Measurements from ENCODE around the gene VCL.
A peak's percentile ranks its signal among the peaks of the same experiment; 100 is the strongest.
"Not testable (repeated sequence)": the region's sequence is repeated elsewhere in the genome, so short reads cannot be mapped to it uniquely, and the experiment has no call there.

The VCL gene

GRCh38 chr10:73955719-73956118, 42.2 kb upstream of the VCL start:
- Histone ChIP-seq H3K27me3 (no peaks in the 10 kb centered on the region), H3K36me3 (no peaks in the 10 kb centered on the region), H3K4me3 (ENCODE audit: low read depth in 1 of 2, low read length in 1 of 2) (peak overlapping the region in 1 of 2 experiments; percentile 56), H3K27ac (peak overlapping the region; percentile 97), H3K9me3 (no peaks in the 10 kb centered on the region), H3K4me1 (ENCODE audit: control insufficient read depth in 1 of 2, insufficient read depth in 1 of 2, low read depth in 1 of 2, low read length in 1 of 2) (peaks cover 67 to 76% of the 10 kb centered on the region in 2 experiments)
- TF ChIP-seq CTCF (IDR thresholded peaks at IDR 0.05) = no peak

- H3K4me3 ChIP-seq (ENCODE audit: low read depth in 1 of 2, low read length in 1 of 2) = peak overlapping the region; percentile 19 to 56
- H3K27me3 ChIP-seq = no peaks in the 10 kb centered on the region
- H3K9me3 ChIP-seq = no peaks in the 10 kb centered on the region
- peaks cover 67 to 76% of the 10 kb centered on the region in 2 experiments for H3K4me1 ChIP-seq (ENCODE audit: control insufficient read depth in 1 of 2, insufficient read depth in 1 of 2, low read depth in 1 of 2, low read length in 1 of 2)
- TF ChIP-seq CTCF (IDR thresholded peaks at IDR 0.05) = no peak
- no peaks in the 10 kb centered on the region for H3K36me3 ChIP-seq
- peak overlapping the region; percentile 97 for H3K27ac ChIP-seq
These were observed 41.2 kb upstream of the VCL start for GRCh38 chr10:73956476-73957359.

GRCh38 chr10:73959484-73960243, 38.3 kb upstream of the VCL start:
- peaks cover 47 to 52% of the 10 kb centered on the region in 2 experiments for H3K4me1 ChIP-seq (ENCODE audit: control insufficient read depth in 1 of 2, insufficient read depth in 1 of 2, low read depth in 1 of 2, low read length in 1 of 2)
- H3K27me3 ChIP-seq = no peaks in the 10 kb centered on the region
- H3K36me3 ChIP-seq = no peaks in the 10 kb centered on the region
- H3K4me3 ChIP-seq (ENCODE audit: low read depth in 1 of 2, low read length in 1 of 2) = peak overlapping the region; percentile 56 to 57
- no peaks in the 10 kb centered on the region for H3K9me3 ChIP-seq
- no peak for TF ChIP-seq CTCF (IDR thresholded peaks at IDR 0.05)
- peak overlapping the region; percentile 97 for H3K27ac ChIP-seq

- H3K36me3 ChIP-seq = no peaks in the 10 kb centered on the region
- no peaks in the 10 kb centered on the region for H3K27me3 ChIP-seq
- no peaks in the 10 kb centered on the region for H3K9me3 ChIP-seq
- H3K4me1 ChIP-seq (ENCODE audit: control insufficient read depth in 1 of 2, insufficient read depth in 1 of 2, low read depth in 1 of 2, low read length in 1 of 2) = peaks cover 36 to 49% of the 10 kb centered on the region in 2 experiments
- H3K4me3 ChIP-seq (ENCODE audit: low read depth in 1 of 2, low read length in 1 of 2) = no peak overlapping the region
- TF ChIP-seq CTCF (IDR thresholded peaks at IDR 0.05) = no peak
- H3K27ac ChIP-seq = no peak overlapping the region
These were observed 35.5 kb upstream of the VCL start for GRCh38 chr10:73962386-73962785.

GRCh38 chr10:73963533-73963932, 34.4 kb upstream of the VCL start:
- not testable (repeated sequence) for H3K36me3 ChIP-seq; H3K4me3 ChIP-seq (ENCODE audit: low read depth in 1 of 2, low read length in 1 of 2); H3K27me3 ChIP-seq; H3K9me3 ChIP-seq; H3K27ac ChIP-seq
- H3K4me1 ChIP-seq (ENCODE audit: control insufficient read depth in 1 of 2, insufficient read depth in 1 of 2, low read depth in 1 of 2, low read length in 1 of 2) = peaks cover 30 to 45% of the 10 kb centered on the region in 2 experiments

- TF ChIP-seq CTCF (IDR thresholded peaks at IDR 0.05) = no peak
- H3K36me3 ChIP-seq = no peaks in the 10 kb centered on the region
- peaks cover 27 to 45% of the 10 kb centered on the region in 2 experiments for H3K4me1 ChIP-seq (ENCODE audit: control insufficient read depth in 1 of 2, insufficient read depth in 1 of 2, low read depth in 1 of 2, low read length in 1 of 2)
- no peaks in the 10 kb centered on the region for H3K9me3 ChIP-seq
- H3K27ac ChIP-seq = no peak overlapping the region
- H3K4me3 ChIP-seq (ENCODE audit: low read depth in 1 of 2, low read length in 1 of 2) = no peak overlapping the region
- no peaks in the 10 kb centered on the region for H3K27me3 ChIP-seq
These were observed 33.2 kb upstream of the VCL start for GRCh38 chr10:73964743-73965142.

GRCh38 chr10:73965267-73965889, 32.5 kb upstream of the VCL start:
- not testable (repeated sequence) for H3K4me3 ChIP-seq (ENCODE audit: low read depth in 1 of 2, low read length in 1 of 2); H3K9me3 ChIP-seq; H3K36me3 ChIP-seq; H3K27me3 ChIP-seq
- peak overlapping the region; percentile 46 for H3K27ac ChIP-seq
- peaks cover 27 to 45% of the 10 kb centered on the region in 2 experiments for H3K4me1 ChIP-seq (ENCODE audit: control insufficient read depth in 1 of 2, insufficient read depth in 1 of 2, low read depth in 1 of 2, low read length in 1 of 2)

Data from neutrophil (primary cell).